ENCODE results near the gene PPA2.

DNA sequence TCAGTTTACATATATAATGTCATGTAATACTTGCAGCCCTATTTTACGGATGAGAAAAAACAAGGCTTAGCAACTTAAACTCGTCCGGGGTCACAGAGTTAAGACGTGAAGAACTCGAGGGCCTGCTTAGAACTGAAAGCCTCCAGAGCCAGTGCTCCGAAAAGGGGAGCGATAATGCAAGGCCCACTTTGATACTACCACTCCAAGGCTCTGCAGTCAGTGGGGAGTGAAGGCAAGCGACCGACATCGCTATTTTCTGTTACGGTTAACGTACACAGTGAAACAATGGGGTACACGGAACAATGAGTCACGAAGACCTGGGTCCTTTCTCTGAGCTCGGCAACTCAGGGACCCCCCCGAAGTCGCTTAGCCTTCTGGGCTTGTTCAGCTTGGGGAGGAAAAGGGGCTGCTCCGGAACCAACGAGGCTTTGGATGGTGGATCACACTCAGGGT, 965 bp downstream of the PPA2 start:
- TF ChIP-seq POLR2AphosphoS5 (IDR thresholded peaks at IDR 0.05; ENCODE audit: insufficient read depth in 1 of 2, low read depth in 1 of 2) (no peak), POLR2A (IDR thresholded peaks at IDR 0.05) (no peak)
- TF ChIP-seq, protein P1, sequence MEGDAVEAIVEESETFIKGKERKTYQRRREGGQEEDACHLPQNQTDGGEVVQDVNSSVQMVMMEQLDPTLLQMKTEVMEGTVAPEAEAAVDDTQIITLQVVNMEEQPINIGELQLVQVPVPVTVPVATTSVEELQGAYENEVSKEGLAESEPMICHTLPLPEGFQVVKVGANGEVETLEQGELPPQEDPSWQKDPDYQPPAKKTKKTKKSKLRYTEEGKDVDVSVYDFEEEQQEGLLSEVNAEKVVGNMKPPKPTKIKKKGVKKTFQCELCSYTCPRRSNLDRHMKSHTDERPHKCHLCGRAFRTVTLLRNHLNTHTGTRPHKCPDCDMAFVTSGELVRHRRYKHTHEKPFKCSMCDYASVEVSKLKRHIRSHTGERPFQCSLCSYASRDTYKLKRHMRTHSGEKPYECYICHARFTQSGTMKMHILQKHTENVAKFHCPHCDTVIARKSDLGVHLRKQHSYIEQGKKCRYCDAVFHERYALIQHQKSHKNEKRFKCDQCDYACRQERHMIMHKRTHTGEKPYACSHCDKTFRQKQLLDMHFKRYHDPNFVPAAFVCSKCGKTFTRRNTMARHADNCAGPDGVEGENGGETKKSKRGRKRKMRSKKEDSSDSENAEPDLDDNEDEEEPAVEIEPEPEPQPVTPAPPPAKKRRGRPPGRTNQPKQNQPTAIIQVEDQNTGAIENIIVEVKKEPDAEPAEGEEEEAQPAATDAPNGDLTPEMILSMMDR (IDR thresholded peaks at IDR 0.05) = no peak

All from vagina (tissue), 2 donors.